OCI-LY3 (cell line): ENCODE results near the gene RAB27A.

Source experiments
- EZH2phosphoT487 ChIP-seq: fragments of 200-600 bp; shearing (Covaris generic); IDR thresholded peaks from 2 replicates; pipeline ENCODE4 v1.6.1; 2018; ENCODE audit warnings: antibody characterized with exemption, mixed run types, low read depth
- TF ChIP-seq, protein P1 (sequence below): fragments of 200-600, 300-600 bp; sonication (generic); IDR thresholded peaks from 2 replicates; pipeline ENCODE4 v1.5.1; 2014; ENCODE audit warnings: antibody characterized with exemption, low read length, low read depth

DNA sequence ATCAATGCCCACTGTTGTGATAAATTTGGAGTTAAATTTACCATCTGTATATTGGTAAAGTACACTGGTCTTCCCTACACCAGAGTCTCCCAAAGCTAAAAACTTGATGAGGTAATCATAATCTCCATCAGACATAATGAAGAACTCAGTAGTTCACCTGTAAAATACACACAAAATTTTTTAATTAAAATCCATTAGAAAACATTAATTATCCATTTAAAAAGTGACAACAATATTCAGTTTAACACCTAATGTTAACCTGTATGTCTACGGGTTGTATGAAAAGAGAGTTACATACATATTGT lies 54.9 kb downstream of the RAB27A start:
- TF ChIP-seq, protein P1, sequence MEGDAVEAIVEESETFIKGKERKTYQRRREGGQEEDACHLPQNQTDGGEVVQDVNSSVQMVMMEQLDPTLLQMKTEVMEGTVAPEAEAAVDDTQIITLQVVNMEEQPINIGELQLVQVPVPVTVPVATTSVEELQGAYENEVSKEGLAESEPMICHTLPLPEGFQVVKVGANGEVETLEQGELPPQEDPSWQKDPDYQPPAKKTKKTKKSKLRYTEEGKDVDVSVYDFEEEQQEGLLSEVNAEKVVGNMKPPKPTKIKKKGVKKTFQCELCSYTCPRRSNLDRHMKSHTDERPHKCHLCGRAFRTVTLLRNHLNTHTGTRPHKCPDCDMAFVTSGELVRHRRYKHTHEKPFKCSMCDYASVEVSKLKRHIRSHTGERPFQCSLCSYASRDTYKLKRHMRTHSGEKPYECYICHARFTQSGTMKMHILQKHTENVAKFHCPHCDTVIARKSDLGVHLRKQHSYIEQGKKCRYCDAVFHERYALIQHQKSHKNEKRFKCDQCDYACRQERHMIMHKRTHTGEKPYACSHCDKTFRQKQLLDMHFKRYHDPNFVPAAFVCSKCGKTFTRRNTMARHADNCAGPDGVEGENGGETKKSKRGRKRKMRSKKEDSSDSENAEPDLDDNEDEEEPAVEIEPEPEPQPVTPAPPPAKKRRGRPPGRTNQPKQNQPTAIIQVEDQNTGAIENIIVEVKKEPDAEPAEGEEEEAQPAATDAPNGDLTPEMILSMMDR, result no peak
- no peak for TF ChIP-seq EZH2phosphoT487
